MM.1S (cell line): ENCODE results near the gene UBXN7.

Experiments
- DNase-seq: peaks from one replicate; pipeline ENCODE4 v3.0.0-alpha.2; 2015
- H2AFZ ChIP-seq: fragments of 300-600 bp; sonication (generic); 2 replicates; pipeline ENCODE4 v1.6.0; 2016; ENCODE audit warnings: antibody characterized with exemption, low read length
- H3F3A ChIP-seq: fragments of 300-600 bp; sonication (generic); 2 replicates; pipeline ENCODE4 v1.6.1; 2016; ENCODE audit warnings: mild to moderate bottlenecking, antibody characterized with exemption, low read length, moderate library complexity, mixed read lengths; ENCODE audit not compliant: insufficient read depth
- H3K27ac ChIP-seq: fragments of 300-600 bp; sonication (generic); 2 replicates; pipeline ENCODE4 v1.5.1; 2016; ENCODE audit warnings: mild to moderate bottlenecking, low read length
- H3K27me3 ChIP-seq: fragments of 300-600 bp; sonication (generic); replicated peaks from 2 replicates; pipeline ENCODE4 v1.6.0; 2016; ENCODE audit warnings: low read length; ENCODE audit not compliant: insufficient read depth
- H3K36me3 ChIP-seq: fragments of 300-600 bp; sonication (generic); replicated peaks from 2 replicates; pipeline ENCODE4 v1.6.1; 2016; ENCODE audit warnings: mild to moderate bottlenecking, low read length, mixed read lengths; ENCODE audit not compliant: insufficient read depth
- H3K4me1 ChIP-seq: fragments of 300-600 bp; sonication (generic); 2 replicates; pipeline ENCODE4 v1.6.1; 2016; ENCODE audit warnings: low read length, mixed read lengths
- H3K4me2 ChIP-seq: fragments of 300-600 bp; sonication (generic); 2 replicates; pipeline ENCODE4 v1.6.0; 2016; ENCODE audit warnings: low read depth, low read length
- H3K4me3 ChIP-seq: fragments of 300-600 bp; sonication (generic); 2 replicates; pipeline ENCODE4 v1.5.1; 2016; ENCODE audit warnings: low read length, mixed read lengths
- H3K79me2 ChIP-seq: fragments of 300-600 bp; sonication (generic); 2 replicates; pipeline ENCODE4 v1.6.1; 2016; ENCODE audit warnings: mixed run types, low read length, mixed read lengths
- H3K9ac ChIP-seq: fragments of 300-600 bp; sonication (generic); 2 replicates; pipeline ENCODE4 v1.6.1; 2016; ENCODE audit warnings: low read length, mixed read lengths
- H3K9me2 ChIP-seq: fragments of 300-600 bp; sonication (generic); replicated peaks from 2 replicates; pipeline ENCODE4 v1.6.1; 2016; ENCODE audit warnings: mild to moderate bottlenecking, low read length, mixed read lengths; ENCODE audit not compliant: insufficient read depth
- H3K9me3 ChIP-seq: fragments of 300-600 bp; sonication (generic); replicated peaks from 2 replicates; pipeline ENCODE4 v1.6.1; 2016; ENCODE audit warnings: mild to moderate bottlenecking, low read length, mixed read lengths; ENCODE audit not compliant: insufficient read depth
- H4K20me1 ChIP-seq: fragments of 300-600 bp; sonication (generic); 2 replicates; pipeline ENCODE4 v1.6.1; 2016; ENCODE audit warnings: mild to moderate bottlenecking, low read length, moderate library complexity, mixed read lengths; ENCODE audit not compliant: insufficient read depth
- CTCF ChIP-seq: fragments of 300-600 bp; sonication (generic); IDR thresholded peaks from 2 replicates; pipeline ENCODE4 v1.5.1; 2016; ENCODE audit warnings: antibody characterized with exemption, low read length, mixed read lengths
- EZH2 ChIP-seq: fragments of 300-600 bp; sonication (generic); optimal IDR thresholded peaks from 2 replicates; pipeline ENCODE3; 2017; ENCODE audit warnings: low read depth, mild to moderate bottlenecking, antibody characterized with exemption, low read length, mixed read lengths
- EZH2phosphoT487 ChIP-seq: fragments of 300-600 bp; sonication (generic); IDR thresholded peaks from 2 replicates; pipeline ENCODE4 v1.6.1; 2018; ENCODE audit warnings: antibody characterized with exemption, low read length

Gene UBXN7

GRCh38 chr3:196339044-196339443 is 93.2 kb downstream of the UBXN7 start:
- Histone ChIP-seq H3K4me2 (no peak overlapping the region), H3K4me1 (no peaks in the 10 kb centered on the region), H3K27ac (no peak overlapping the region), H3K27me3 (no peaks in the 10 kb centered on the region), H3K36me3 (no peaks in the 10 kb centered on the region), H4K20me1 (no peaks in the 10 kb centered on the region), H3F3A (no peaks in the 10 kb centered on the region), H2AFZ (no peak overlapping the region), H3K4me3 (no peak overlapping the region), H3K9ac (no peak overlapping the region), H3K9me2 (no peaks in the 10 kb centered on the region), H3K79me2 (no peaks in the 10 kb centered on the region), H3K9me3 (no peaks in the 10 kb centered on the region)
- DNase-seq, result no peak
- TF ChIP-seq CTCF (no peak), EZH2 (no peak), EZH2phosphoT487 (no peak)

GRCh38 chr3:196336319-196337145 is 95.7 kb downstream of the UBXN7 start:
- Histone ChIP-seq H3K4me1 (no peaks in the 10 kb centered on the region), H3K27me3 (no peaks in the 10 kb centered on the region), H3K9me3 (no peaks in the 10 kb centered on the region), H3K4me3 (no peak overlapping the region), H3K9me2 (no peaks in the 10 kb centered on the region), H3F3A (no peaks in the 10 kb centered on the region), H4K20me1 (no peaks in the 10 kb centered on the region), H3K79me2 (no peaks in the 10 kb centered on the region), H3K36me3 (no peaks in the 10 kb centered on the region), H3K4me2 (no peak overlapping the region), H2AFZ (no peak overlapping the region), H3K9ac (no peak overlapping the region), H3K27ac (no peak overlapping the region)
- no peak for DNase-seq
- TF ChIP-seq EZH2, result no peak
- TF ChIP-seq EZH2phosphoT487, result no peak
- no peak for TF ChIP-seq CTCF

GRCh38 chr3:196335503-196335948 is 96.7 kb downstream of the UBXN7 start:
- Histone ChIP-seq H3K4me3 (no peak overlapping the region), H3K4me1 (no peaks in the 10 kb centered on the region), H2AFZ (no peak overlapping the region), H4K20me1 (no peaks in the 10 kb centered on the region), H3K27me3 (no peaks in the 10 kb centered on the region), H3K79me2 (no peaks in the 10 kb centered on the region), H3F3A (no peaks in the 10 kb centered on the region), H3K36me3 (no peaks in the 10 kb centered on the region), H3K9me3 (no peaks in the 10 kb centered on the region), H3K27ac (no peak overlapping the region), H3K9ac (no peak overlapping the region), H3K9me2 (no peaks in the 10 kb centered on the region), H3K4me2 (no peak overlapping the region)
- no peak for DNase-seq
- TF ChIP-seq EZH2 (no peak), CTCF (no peak), EZH2phosphoT487 (no peak)
